Progenitor cell of endocrine pancreas (in vitro differentiated cells): Measurements from ENCODE around the gene UBXN4. TPM values are rescaled to one million over a fixed set of nuclear protein-coding genes. Genes with fewer than 3 reads are reported as not detected.

Experiments
- DNase-seq: peaks from one replicate; pipeline ENCODE4 v3.0.0; 2021; ENCODE audit warnings: low spot score; ENCODE audit not compliant: unreplicated experiment
- H3K27ac Mint-ChIP-seq: 2 replicates; pipeline ENCODE4 v1.8.0; 2021; ENCODE audit warnings: mild to moderate bottlenecking, moderate library complexity, mixed read lengths
- H3K27me3 Mint-ChIP-seq: 2 replicates; pipeline ENCODE4 v1.8.0; 2021; ENCODE audit warnings: mixed read lengths
- H3K36me3 Mint-ChIP-seq: 2 replicates; pipeline ENCODE4 v1.8.0; 2022; ENCODE audit warnings: mixed read lengths; ENCODE audit not compliant: insufficient read depth
- H3K4me1 Mint-ChIP-seq: 2 replicates; pipeline ENCODE4 v1.8.0; 2021; ENCODE audit warnings: low read depth, mixed read lengths
- H3K4me3 Mint-ChIP-seq: 2 replicates; pipeline ENCODE4 v1.8.0; 2021; ENCODE audit warnings: low read depth, mild to moderate bottlenecking, moderate library complexity, mixed read lengths
- H3K9me3 Mint-ChIP-seq: 2 replicates; pipeline ENCODE4 v1.8.0; 2021; ENCODE audit warnings: low read depth, mixed read lengths
- CTCF ChIP-seq: fragments of 200-600 bp; sonication (generic); IDR thresholded peaks from one replicate; pipeline ENCODE4 v1.5.0; 2021; ENCODE audit warnings: antibody characterized with exemption, mild to moderate bottlenecking; ENCODE audit not compliant: unreplicated experiment
- total RNA-seq: library from RNA; stranded (reverse); gene quantifications from 2 replicates; pipeline ENCODE4 v1.2.1, GENCODE V29; 2021

UBXN4 gene
- total RNA-seq, 1 donor from 2014 or later: 140 TPM

GRCh38 chr2:135812907-135813511 lies 71.4 kb downstream of the UBXN4 start:
- TF ChIP-seq CTCF: no peak
- Mint-ChIP-seq H3K27ac (no peak overlapping the region), H3K9me3 (peaks cover 4% of the 10 kb centered on the region), H3K36me3 (peaks cover 3% of the 10 kb centered on the region), H3K4me3 (no peak overlapping the region), H3K27me3 (peaks cover 3% of the 10 kb centered on the region), H3K4me1 (no peaks in the 10 kb centered on the region)
- no peak for DNase-seq

- no peak for TF ChIP-seq CTCF
- Mint-ChIP-seq H3K27ac (no peak overlapping the region), H3K36me3 (peaks cover 3% of the 10 kb centered on the region), H3K4me1 (no peaks in the 10 kb centered on the region), H3K27me3 (peaks cover 4% of the 10 kb centered on the region), H3K4me3 (no peak overlapping the region), H3K9me3 (peaks cover 4% of the 10 kb centered on the region)
- DNase-seq: no peak
These were observed 73.6 kb downstream of the UBXN4 start for GRCh38 chr2:135815269-135815668.

- Mint-ChIP-seq H3K27me3 (peaks cover 7% of the 10 kb centered on the region), H3K36me3 (no peaks in the 10 kb centered on the region), H3K4me3 (no peak overlapping the region), H3K27ac (no peak overlapping the region), H3K9me3 (no peaks in the 10 kb centered on the region), H3K4me1 (no peaks in the 10 kb centered on the region)
- TF ChIP-seq CTCF: no peak
- DNase-seq: no peak
These were observed 75.8 kb downstream of the UBXN4 start for GRCh38 chr2:135817466-135817865.

GRCh38 chr2:135817951-135818350 lies 76.3 kb downstream of the UBXN4 start:
- Mint-ChIP-seq H3K27me3 (peaks cover 7% of the 10 kb centered on the region), H3K36me3 (no peaks in the 10 kb centered on the region), H3K27ac (no peak overlapping the region), H3K4me3 (no peak overlapping the region), H3K4me1 (no peaks in the 10 kb centered on the region), H3K9me3 (peaks cover 3% of the 10 kb centered on the region)
- no peak for TF ChIP-seq CTCF
- no peak for DNase-seq

- H3K27me3 Mint-ChIP-seq: peaks cover 7% of the 10 kb centered on the region
- H3K36me3 Mint-ChIP-seq: no peaks in the 10 kb centered on the region
- peak; percentile 17 for TF ChIP-seq CTCF
- H3K9me3 Mint-ChIP-seq: peaks cover 8% of the 10 kb centered on the region
- H3K4me3 Mint-ChIP-seq: no peak overlapping the region
- H3K27ac Mint-ChIP-seq: no peak overlapping the region
- no peaks in the 10 kb centered on the region for H3K4me1 Mint-ChIP-seq
- no peak for DNase-seq
These were observed 77.4 kb downstream of the UBXN4 start for GRCh38 chr2:135818937-135819610.
